HepG2 (cell line): ENCODE results near the gene ECHS1. TPM values are rescaled to one million over a fixed set of nuclear protein-coding genes. Genes with fewer than 3 reads are reported as not detected.
A peak's percentile ranks its signal among the peaks of the same experiment; 100 is the strongest.

Source experiments
- AGO2 ChIP-seq: fragments of 200-400 bp; formaldehyde crosslinking; optimal IDR thresholded peaks from 2 replicates; pipeline ENCODE3; 2017; ENCODE audit warnings: mild to moderate bottlenecking, low read depth, low read length, moderate library complexity
- AKAP8 ChIP-seq: sonication (generic); formaldehyde crosslinking; IDR thresholded peaks from 2 replicates; pipeline ENCODE4 v1.5.1; 2020; ENCODE audit warnings: mild to moderate bottlenecking, missing genetic modification reagents
- DPF2 ChIP-seq: sonication (generic); formaldehyde crosslinking; IDR thresholded peaks from 2 replicates; pipeline ENCODE4 v1.4.0; 2020; ENCODE audit warnings: mild to moderate bottlenecking, low read depth, missing genetic modification reagents, borderline replicate concordance
- FOSL1 ChIP-seq: sonication (generic); formaldehyde crosslinking; IDR thresholded peaks from 2 replicates; pipeline ENCODE4 v1.9.0; 2021; ENCODE audit warnings: missing genetic modification reagents, borderline replicate concordance
- FOXJ3 ChIP-seq: sonication (generic); formaldehyde crosslinking; IDR thresholded peaks from 2 replicates; pipeline ENCODE4 v1.4.0; 2020; ENCODE audit warnings: missing genetic modification reagents, mild to moderate bottlenecking, borderline replicate concordance
- GATAD1 ChIP-seq: IDR thresholded peaks from 2 replicates; pipeline ENCODE4 v1.6.1; 2016; ENCODE audit warnings: missing genetic modification reagents, missing compliant biosample characterization
- HDAC2 ChIP-seq: sonication (generic); formaldehyde crosslinking; IDR thresholded peaks from 2 replicates; pipeline ENCODE4 v1.4.0; 2020; ENCODE audit warnings: missing genetic modification reagents
- KAT8 ChIP-seq: IDR thresholded peaks from 2 replicates; pipeline ENCODE4 v1.6.1; 2016; ENCODE audit warnings: missing genetic modification reagents, missing compliant biosample characterization
- MAZ ChIP-seq, 2 experiments: sonication (generic) in 1 of 2; formaldehyde crosslinking in 1 of 2; IDR thresholded peaks; 2 replicates each; pipeline versions ENCODE4 v1.5.0 to v1.6.1; 2012 to 2020; ENCODE audit warnings: low read depth in 2 of 2, mild to moderate bottlenecking in 2 of 2, borderline replicate concordance in 1 of 2, improper control_type of control experiment in 1 of 2, low read length in 1 of 2, missing genetic modification reagents in 1 of 2, moderate library complexity in 1 of 2
- NFYC ChIP-seq: IDR thresholded peaks from 2 replicates; pipeline ENCODE4 v1.6.1; 2016; ENCODE audit warnings: missing genetic modification reagents, missing compliant biosample characterization
- NKX3-1 ChIP-seq: sonication (generic); formaldehyde crosslinking; IDR thresholded peaks from 2 replicates; pipeline ENCODE4 v1.5.0; 2020; ENCODE audit warnings: missing genetic modification reagents
- PHF20 ChIP-seq: sonication (generic); formaldehyde crosslinking; IDR thresholded peaks from 2 replicates; pipeline ENCODE4 v1.5.0; 2020; ENCODE audit warnings: mild to moderate bottlenecking, missing genetic modification reagents
- POGK ChIP-seq: sonication (generic); formaldehyde crosslinking; conservative IDR thresholded peaks from 2 replicates; pipeline ENCODE4 v1.8.0; 2022; ENCODE audit warnings: mild to moderate bottlenecking, moderate library complexity, missing genetic modification reagents
- RAD21 ChIP-seq: fragments of 450-650 bp; formaldehyde crosslinking; IDR thresholded peaks from 2 replicates; pipeline ENCODE4 v1.5.0; 2020; ENCODE audit warnings: mild to moderate bottlenecking
- RFX5 ChIP-seq: IDR thresholded peaks from 2 replicates; pipeline ENCODE4 v1.6.1; 2011; ENCODE audit warnings: low read depth, low read length, improper control_type of control experiment
- SALL1 ChIP-seq: sonication (generic); formaldehyde crosslinking; IDR thresholded peaks from 2 replicates; pipeline ENCODE4 v1.8.0; 2022; ENCODE audit warnings: mild to moderate bottlenecking, missing genetic modification reagents
- SETDB1 ChIP-seq: sonication (generic); formaldehyde crosslinking; IDR thresholded peaks from 2 replicates; pipeline ENCODE4 v1.5.1; 2020; ENCODE audit warnings: missing genetic modification reagents, mild to moderate bottlenecking, borderline replicate concordance
- SIX1 ChIP-seq: sonication (generic); formaldehyde crosslinking; IDR thresholded peaks from 2 replicates; pipeline ENCODE4 v1.4.0; 2020; ENCODE audit warnings: missing genetic modification reagents, borderline replicate concordance
- SOX5 ChIP-seq: IDR thresholded peaks from 2 replicates; pipeline ENCODE4 v1.6.1; 2016; ENCODE audit warnings: borderline replicate concordance
- SP4 ChIP-seq: sonication (generic); formaldehyde crosslinking; IDR thresholded peaks from 2 replicates; pipeline ENCODE4 v1.8.1; 2023; ENCODE audit warnings: mild to moderate bottlenecking, missing genetic modification reagents
- TCF12 ChIP-seq, 2 experiments: fragments of 450-650 bp in 1 of 2; sonication (generic) in 1 of 2; formaldehyde crosslinking in 1 of 2; IDR thresholded peaks; 2 replicates each; pipeline versions ENCODE4 v1.6.1 to v1.8.0; 2017 to 2022; ENCODE audit warnings: antibody characterized with exemption in 1 of 2, mild to moderate bottlenecking in 1 of 2, missing genetic modification reagents in 1 of 2, moderate library complexity in 1 of 2
- ZBTB7A ChIP-seq: sonication (generic); formaldehyde crosslinking; IDR thresholded peaks from 2 replicates; pipeline ENCODE4 v1.8.0; 2022; ENCODE audit warnings: mild to moderate bottlenecking, missing genetic modification reagents
- ZBTB7B ChIP-seq: sonication (generic); formaldehyde crosslinking; IDR thresholded peaks from 2 replicates; pipeline ENCODE4 v1.4.0; 2020; ENCODE audit warnings: missing genetic modification reagents
- ZEB1 ChIP-seq: IDR thresholded peaks from 2 replicates; pipeline ENCODE4 v1.6.1; 2012; ENCODE audit warnings: mild to moderate bottlenecking, low read depth, inconsistent platforms; ENCODE audit not compliant: insufficient replicate concordance
- ZFP90 ChIP-seq: sonication (generic); formaldehyde crosslinking; IDR thresholded peaks from 2 replicates; pipeline ENCODE4 v1.8.0; 2022; ENCODE audit warnings: missing genetic modification reagents, mild to moderate bottlenecking, inconsistent platforms, borderline replicate concordance
- ZMAT3 ChIP-seq: sonication (generic); formaldehyde crosslinking; conservative IDR thresholded peaks from 2 replicates; pipeline ENCODE4 v1.7.0; 2021; ENCODE audit warnings: missing genetic modification reagents
- ZNF274 ChIP-seq: sonication (generic); formaldehyde crosslinking; IDR thresholded peaks from 2 replicates; pipeline ENCODE4 v1.5.1; 2020; ENCODE audit warnings: mild to moderate bottlenecking, missing genetic modification reagents
- ZNF33B ChIP-seq: sonication (generic); formaldehyde crosslinking; IDR thresholded peaks from 2 replicates; pipeline ENCODE4 v1.5.1; 2020; ENCODE audit warnings: mild to moderate bottlenecking, missing genetic modification reagents
- ZNF879 ChIP-seq: sonication (generic); formaldehyde crosslinking; IDR thresholded peaks from 2 replicates; pipeline ENCODE4 v1.8.1; 2023; ENCODE audit warnings: missing genetic modification reagents
- ZSCAN21 ChIP-seq: sonication (generic); formaldehyde crosslinking; IDR thresholded peaks from 2 replicates; pipeline ENCODE4 v1.8.0; 2022; ENCODE audit warnings: mild to moderate bottlenecking, missing genetic modification reagents, moderate library complexity, borderline replicate concordance
- ZSCAN25 ChIP-seq: sonication (generic); formaldehyde crosslinking; IDR thresholded peaks from 2 replicates; pipeline ENCODE4 v1.8.0; 2022; ENCODE audit warnings: mild to moderate bottlenecking, missing genetic modification reagents
- polyA plus RNA-seq, 8 experiments: library from polyadenylated mRNA; depleted of rRNA in 3 of 8; stranded (reverse) in 7 of 8; unstranded in 1 of 8; fragments of >200 nt; fragmentation: Illumina TruSeq in 4 of 8; extraction: Trizol in 4 of 8; gene quantifications; 2 replicates each; pipeline versions ENCODE4 v1.2.1 to v1.2.3, GENCODE V29; 2011 to 2016; ENCODE audit warnings: low read depth in 4 of 8, missing spikeins in 1 of 8, mixed read lengths in 1 of 8; ENCODE audit not compliant: insufficient read depth in 1 of 8
- total RNA-seq, 5 experiments: library from RNA; depleted of rRNA; stranded (reverse); fragments of >200 nt; fragmentation: Illumina TruSeq; extraction: Trizol; gene quantifications; 2 replicates each; pipeline ENCODE4 v1.2.3, GENCODE V29; 2016; ENCODE audit warnings: low read depth in 1 of 5

Gene ECHS1
- total and polyA plus RNA-seq, 2 of the 13 experiments (the other 11 are each of a cell fraction or from before 2014, with no cell fraction given) = 32.7 to 195 TPM

GRCh38 chr10:133347710-133348517 is 25.2 kb downstream of the ECHS1 start (continued):
- TF ChIP-seq FOXJ3 (CRISPR knock-in tag) (no peak), SALL1 (CRISPR knock-in tag) (peak; percentile 45; the same call in 1 of the 2 replicates), PHF20 (CRISPR knock-in tag) (no peak), AKAP8 (peak; percentile 96), TCF12 (IDR thresholded peaks at IDR 0.05) (no peak), TCF12 (CRISPR knock-in tag; IDR thresholded peaks at IDR 0.05) (0 out of 2 replicates have a peak, but pooled peaks have one; percentile 14), ZNF274 (peak; percentile 67; the same call in 1 of the 2 replicates), ZMAT3 (CRISPR knock-in tag) (no peak), SP4 (CRISPR knock-in tag) (peak; percentile 42; the same call in 1 of the 2 replicates), NFYC (CRISPR knock-in tag) (no peak), DPF2 (CRISPR knock-in tag) (no peak), ZEB1 (no peak), SOX5 (CRISPR knock-in tag) (peak; percentile 15; the same call in 1 of the 2 replicates), SIX1 (CRISPR knock-in tag) (no peak), GATAD1 (0 out of 2 replicates have a peak, but pooled peaks have one; percentile 46), ZBTB7B (CRISPR knock-in tag) (peak; percentile 91), ZBTB7A (CRISPR knock-in tag) (peak; percentile 89), AGO2 (peak; percentile 82), ZSCAN21 (CRISPR knock-in tag) (0 out of 2 replicates have a peak, but pooled peaks have one; percentile 9), POGK (0 out of 2 replicates have a peak, but pooled peaks have one; percentile 17), HDAC2 (CRISPR knock-in tag) (no peak), FOSL1 (peak; percentile 91), NKX3-1 (CRISPR knock-in tag) (no peak), ZSCAN25 (CRISPR knock-in tag) (peak; percentile 35; the same call in 1 of the 2 replicates), SETDB1 (no peak), RAD21 (CRISPR knock-in tag) (peak; percentile 38), MAZ (IDR thresholded peaks at IDR 0.05; ENCODE audit: borderline replicate concordance, low read depth, low read length) (no peak), MAZ (CRISPR knock-in tag; IDR thresholded peaks at IDR 0.05; ENCODE audit: low read depth) (peak; percentile 62; the same call in 1 of the 2 replicates), ZNF33B (CRISPR knock-in tag) (no peak), ZFP90 (no peak), RFX5 (no peak), KAT8 (CRISPR knock-in tag) (peak; percentile 10; the same call in 1 of the 2 replicates), ZNF879 (CRISPR knock-in tag) (no peak)
